DMS53 treated with DMSO at 0.1 percent for 48 hours (cell line): ENCODE measurements around the gene AASS.

Source experiments
- DNase-seq: peaks from one replicate; lab custom pipeline; 2025; ENCODE audit not compliant: unreplicated experiment; lab: John Stamatoyannopoulos, UW

AASS gene

DNA sequence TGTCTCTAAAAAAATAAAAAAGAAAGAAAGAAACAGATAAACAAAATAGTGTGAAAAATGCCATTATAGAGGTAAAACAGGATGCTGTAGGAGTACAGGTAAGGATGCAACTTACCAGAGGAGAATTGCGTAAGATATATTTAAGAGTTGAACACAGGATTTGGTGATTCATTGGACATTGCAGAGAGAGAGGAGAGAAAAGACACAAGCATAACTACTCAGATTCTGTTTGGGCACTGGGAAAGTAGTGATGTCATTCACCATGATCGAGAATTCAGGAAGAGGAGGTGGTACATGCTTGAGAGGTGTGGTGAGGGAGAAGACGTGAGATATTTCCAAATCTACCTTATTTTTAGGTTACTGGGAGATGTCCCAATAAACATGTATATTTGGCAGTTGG lies 97.6 kb downstream of the AASS start:
- DNase-seq, result no peak

DNA sequence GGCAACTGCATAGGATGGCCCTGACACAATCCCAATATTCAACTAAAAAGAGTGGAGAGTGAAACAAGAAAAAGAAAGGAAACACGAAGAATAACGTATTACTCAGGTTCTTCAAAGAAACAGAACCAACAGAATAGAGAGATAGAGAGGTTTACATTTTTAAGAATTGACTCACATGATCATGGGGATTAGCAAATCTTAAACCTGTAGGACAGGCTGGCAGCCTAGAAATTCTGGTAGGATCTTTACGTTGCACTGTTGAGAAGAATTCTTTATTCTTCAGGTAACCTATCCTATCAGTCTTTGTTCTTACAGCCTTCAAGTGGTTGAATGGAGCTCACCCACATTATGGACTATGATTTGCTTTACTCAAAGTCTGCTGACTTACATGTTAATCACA lies 103.9 kb downstream of the AASS start:
- no peak for DNase-seq

DNA sequence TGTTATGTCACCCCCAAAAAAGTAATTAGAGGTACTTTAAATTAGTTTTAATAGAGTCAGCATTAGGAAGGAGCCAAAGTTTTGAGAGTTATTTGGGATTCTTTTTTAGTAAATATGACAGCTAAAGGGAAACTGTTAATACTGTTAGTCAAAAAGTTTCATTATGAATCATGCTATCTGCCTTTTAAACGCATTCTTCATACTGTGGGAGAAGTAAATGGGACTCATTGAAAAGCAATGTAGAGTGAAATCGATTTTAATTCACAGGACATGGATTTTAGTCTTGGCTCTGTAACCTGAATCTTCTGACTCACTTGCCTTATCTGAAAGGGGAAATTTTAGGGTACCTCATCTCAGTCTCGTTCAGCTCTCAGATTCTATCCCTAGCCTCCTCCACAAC lies 105.1 kb downstream of the AASS start:
- DNase-seq, result no peak

GRCh38 chr7:122038134-122038533 lies 105.9 kb downstream of the AASS start:
- no peak for DNase-seq

- no peak for DNase-seq
Observed at GRCh38 chr7:122035876-122036275, 108.2 kb downstream of the AASS start.

GRCh38 chr7:122033641-122034040 lies 110.4 kb downstream of the AASS start:
- DNase-seq, result no peak

DNA sequence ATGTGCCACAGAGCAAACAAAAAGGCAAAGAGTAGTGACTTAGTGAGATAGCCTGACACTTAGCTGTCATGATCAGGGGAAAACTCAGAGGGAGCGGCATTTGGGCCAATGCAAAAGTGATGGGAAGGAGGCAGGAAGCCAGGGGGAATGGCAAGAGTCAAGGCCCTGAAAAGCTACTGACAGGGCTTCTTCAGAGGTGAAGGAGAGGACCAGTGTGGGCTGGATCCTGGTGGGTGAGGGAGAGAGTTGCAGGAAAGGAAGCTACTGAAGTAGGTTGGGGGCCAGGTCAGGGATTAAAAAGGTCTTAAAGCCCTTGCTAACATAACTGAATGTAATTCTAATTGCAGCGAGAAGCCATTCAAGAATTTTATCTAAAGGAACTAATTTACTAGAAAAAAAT lies 117.0 kb downstream of the AASS start:
- no peak for DNase-seq
